ENCODE data around the gene TMEM176A.
"Not testable (repeated sequence)": the region's sequence is repeated elsewhere in the genome, so short reads cannot be mapped to it uniquely, and the experiment has no call there.

The TMEM176A gene

GRCh38 chr7:150805864-150806263 lies 5.3 kb downstream of the TMEM176A start:
- DNase-seq (ENCODE audit: insufficient read length) = no peak
- FAIRE-seq = no peak
- TF ChIP-seq POLR2AphosphoS5 (IDR thresholded peaks at IDR 0.05; ENCODE audit: low read depth, low read length) = no peak
- no peak for TF ChIP-seq TAF1 (IDR thresholded peaks at IDR 0.05; ENCODE audit: borderline replicate concordance, low read depth, low read length)
- TF ChIP-seq POLR2A (IDR thresholded peaks at IDR 0.05; ENCODE audit: low read depth, low read length) = no peak

DNA sequence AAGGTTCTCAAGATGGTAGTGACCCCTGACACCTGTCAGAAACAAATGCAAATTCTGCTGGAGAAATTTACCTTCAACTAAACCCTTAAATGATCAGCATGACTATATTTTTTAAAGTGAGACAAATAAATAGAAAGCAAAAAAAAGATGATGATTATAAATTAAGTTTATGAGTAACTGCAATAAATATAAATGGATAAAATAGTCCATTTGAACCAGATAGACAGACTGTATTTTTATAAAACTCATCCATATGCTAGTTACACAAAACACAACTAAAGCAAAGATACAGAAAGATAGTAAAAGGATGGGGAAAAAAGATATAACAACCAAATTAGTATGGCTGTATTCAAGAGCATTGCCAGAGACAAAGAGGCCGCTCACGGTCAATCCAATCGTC lies 5.9 kb downstream of the TMEM176A start:
- no peak for FAIRE-seq
- no peak for DNase-seq (ENCODE audit: insufficient read length)
- no peak for TF ChIP-seq POLR2A (IDR thresholded peaks at IDR 0.05; ENCODE audit: low read depth, low read length)
- no peak for TF ChIP-seq TAF1 (IDR thresholded peaks at IDR 0.05; ENCODE audit: borderline replicate concordance, low read depth, low read length)
- TF ChIP-seq POLR2AphosphoS5 (IDR thresholded peaks at IDR 0.05; ENCODE audit: low read depth, low read length) = no peak

DNA sequence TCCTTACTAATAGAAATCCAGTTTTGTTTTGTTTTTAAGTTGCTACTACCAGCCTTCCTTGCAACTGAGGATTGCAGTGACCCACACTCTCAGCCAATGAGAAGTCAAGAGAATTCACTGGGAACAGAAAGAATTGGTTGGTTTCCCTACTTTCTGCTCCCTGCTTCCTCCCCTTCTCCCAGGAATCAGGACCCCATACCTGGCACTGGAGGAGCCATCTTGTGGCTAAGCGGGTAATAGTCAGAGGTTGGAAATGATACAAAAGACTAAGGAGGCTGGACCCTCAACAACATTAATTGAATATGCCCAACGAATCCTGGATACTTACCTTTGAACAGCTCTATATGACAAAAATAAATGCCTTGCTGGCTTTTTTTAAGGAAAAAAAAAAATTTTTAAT lies 6.3 kb downstream of the TMEM176A start:
- TF ChIP-seq TAF1 (IDR thresholded peaks at IDR 0.05; ENCODE audit: borderline replicate concordance, low read depth, low read length) (no peak), POLR2A (IDR thresholded peaks at IDR 0.05; ENCODE audit: low read depth, low read length) (no peak), POLR2AphosphoS5 (IDR thresholded peaks at IDR 0.05; ENCODE audit: low read depth, low read length) (no peak)
- FAIRE-seq (no peak), DNase-seq (ENCODE audit: insufficient read length) (no peak)

- not testable (repeated sequence) for DNase-seq (ENCODE audit: insufficient read length); FAIRE-seq
Observed at GRCh38 chr7:150807616-150808438, 7.3 kb downstream of the TMEM176A start.

GRCh38 chr7:150814328-150815001 lies 13.9 kb downstream of the TMEM176A start:
- no peak for DNase-seq (ENCODE audit: insufficient read length)
- no peak for FAIRE-seq
- TF ChIP-seq TAF1 (IDR thresholded peaks at IDR 0.05; ENCODE audit: borderline replicate concordance, low read depth, low read length) (no peak), POLR2AphosphoS5 (IDR thresholded peaks at IDR 0.05; ENCODE audit: low read depth, low read length) (no peak), POLR2A (IDR thresholded peaks at IDR 0.05; ENCODE audit: low read depth, low read length) (no peak)

DNA sequence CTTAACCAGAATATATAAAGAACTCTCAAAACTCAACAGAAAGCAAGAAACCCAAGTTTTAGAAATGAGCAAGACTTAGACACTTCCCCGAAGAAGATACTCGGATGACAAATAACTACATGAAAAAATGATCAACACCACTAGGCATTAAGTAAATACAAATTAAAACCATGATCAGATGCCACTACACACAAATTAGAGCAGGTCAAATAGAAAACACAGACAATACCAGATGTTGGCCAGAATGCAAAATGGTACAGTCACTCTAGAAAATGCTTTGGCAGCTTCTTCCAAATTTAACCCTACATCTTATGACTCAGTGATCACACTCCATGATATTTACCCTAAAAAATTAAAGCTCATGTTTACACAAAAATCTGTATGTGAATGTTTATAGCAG lies 18.4 kb downstream of the TMEM176A start:
- no peak for FAIRE-seq

DNA sequence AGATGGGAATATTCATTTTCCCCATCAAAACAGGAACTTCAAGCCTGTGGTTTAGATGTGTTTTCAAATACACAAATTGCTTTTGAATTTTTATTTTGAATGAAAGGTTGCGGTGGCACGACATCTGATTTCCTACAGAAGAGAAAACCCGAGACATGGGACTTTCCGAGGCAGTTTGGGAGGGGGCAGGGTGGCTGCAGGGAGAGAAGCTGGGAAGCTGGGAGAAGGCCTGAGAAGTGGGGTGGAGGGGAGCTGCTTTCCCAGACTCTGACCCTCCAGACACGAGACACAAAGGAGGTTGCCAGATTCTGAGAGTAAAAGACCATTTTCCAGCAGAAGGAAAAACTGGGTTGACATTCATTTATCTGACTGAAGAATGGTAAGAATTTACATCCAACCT lies 19.6 kb downstream of the TMEM176A start:
- FAIRE-seq = no peak
- DNase-seq (ENCODE audit: insufficient read length) = no peak

More for the DNA sequence above, 18.4 kb downstream of the TMEM176A start:
- no peak for DNase-seq (ENCODE audit: insufficient read length)
- TF ChIP-seq POLR2A (IDR thresholded peaks at IDR 0.05; ENCODE audit: low read depth, low read length) = no peak
- TF ChIP-seq POLR2AphosphoS5 (IDR thresholded peaks at IDR 0.05; ENCODE audit: low read depth, low read length) = no peak
- no peak for TF ChIP-seq TAF1 (IDR thresholded peaks at IDR 0.05; ENCODE audit: borderline replicate concordance, low read depth, low read length)

GRCh38 chr7:150820578-150821198 lies 20.1 kb downstream of the TMEM176A start:
- FAIRE-seq (no peak), DNase-seq (ENCODE audit: insufficient read length) (no peak)
- TF ChIP-seq TAF1 (IDR thresholded peaks at IDR 0.05; ENCODE audit: borderline replicate concordance, low read depth, low read length) (no peak), POLR2AphosphoS5 (IDR thresholded peaks at IDR 0.05; ENCODE audit: low read depth, low read length) (no peak), POLR2A (IDR thresholded peaks at IDR 0.05; ENCODE audit: low read depth, low read length) (no peak)

More for the DNA sequence above, 19.6 kb downstream of the TMEM176A start:
- TF ChIP-seq POLR2AphosphoS5 (IDR thresholded peaks at IDR 0.05; ENCODE audit: low read depth, low read length) (no peak), TAF1 (IDR thresholded peaks at IDR 0.05; ENCODE audit: borderline replicate concordance, low read depth, low read length) (no peak), POLR2A (IDR thresholded peaks at IDR 0.05; ENCODE audit: low read depth, low read length) (no peak)

GRCh38 chr7:150823043-150823442 lies 22.5 kb downstream of the TMEM176A start:
- no peak for TF ChIP-seq POLR2AphosphoS5 (IDR thresholded peaks at IDR 0.05; ENCODE audit: low read depth, low read length)
- TF ChIP-seq POLR2A (IDR thresholded peaks at IDR 0.05; ENCODE audit: low read depth, low read length) = no peak
- no peak for TF ChIP-seq TAF1 (IDR thresholded peaks at IDR 0.05; ENCODE audit: borderline replicate concordance, low read depth, low read length)
- DNase-seq (ENCODE audit: insufficient read length) = no peak
- no peak for FAIRE-seq

GRCh38 chr7:150823484-150824126 lies 23.0 kb downstream of the TMEM176A start:
- FAIRE-seq = no peak
- TF ChIP-seq POLR2AphosphoS5 (IDR thresholded peaks at IDR 0.05; ENCODE audit: low read depth, low read length) = no peak
- no peak for DNase-seq (ENCODE audit: insufficient read length)

- TF ChIP-seq POLR2A (IDR thresholded peaks at IDR 0.05; ENCODE audit: low read depth, low read length) = no peak
- TF ChIP-seq POLR2AphosphoS5 (IDR thresholded peaks at IDR 0.05; ENCODE audit: low read depth, low read length) = no peak
- no peak for TF ChIP-seq TAF1 (IDR thresholded peaks at IDR 0.05; ENCODE audit: borderline replicate concordance, low read depth, low read length)
- FAIRE-seq = no peak
- DNase-seq (ENCODE audit: insufficient read length) = no peak
Observed at GRCh38 chr7:150824379-150825177, 24.0 kb downstream of the TMEM176A start.

All from GM12892 (cell line).